WERI-Rb-1 (cell line): ENCODE measurements around the gene SLC12A3.

ENCODE experiments used
- DNase-seq: peaks from one replicate; pipeline ENCODE4 v3.0.0-alpha.2; 2020
- H3K27ac ChIP-seq: fragments of 250-450 bp; sonication (Bioruptor Pico); 2 replicates; pipeline ENCODE4 v1.5.1; 2020; ENCODE audit warnings: mild to moderate bottlenecking, moderate library complexity
- H3K27me3 ChIP-seq: fragments of 250-450 bp; sonication (Bioruptor Pico); 2 replicates; pipeline ENCODE4 v1.5.1; 2021; ENCODE audit warnings: mild to moderate bottlenecking, low read depth, moderate library complexity; ENCODE audit not compliant: insufficient read depth, severe bottlenecking
- H3K36me3 ChIP-seq: fragments of 250-450 bp; sonication (Bioruptor Pico); 2 replicates; pipeline ENCODE4 v1.5.1; 2020; ENCODE audit warnings: mild to moderate bottlenecking, moderate library complexity
- H3K4me3 ChIP-seq: 2 replicates; pipeline ENCODE4 v1.5.1; 2011; ENCODE audit warnings: low read depth, mild to moderate bottlenecking, control low read depth, low read length
- H3K9me3 ChIP-seq: fragments of 250-450 bp; sonication (Bioruptor Pico); 2 replicates; pipeline ENCODE4 v1.5.1; 2021; ENCODE audit warnings: mild to moderate bottlenecking, moderate library complexity; ENCODE audit not compliant: severe bottlenecking
- CTCF ChIP-seq: IDR thresholded peaks from 2 replicates; pipeline ENCODE4 v1.5.1; 2011; ENCODE audit warnings: low read depth, mild to moderate bottlenecking, control low read depth, inconsistent platforms, low read length

Gene SLC12A3

DNA sequence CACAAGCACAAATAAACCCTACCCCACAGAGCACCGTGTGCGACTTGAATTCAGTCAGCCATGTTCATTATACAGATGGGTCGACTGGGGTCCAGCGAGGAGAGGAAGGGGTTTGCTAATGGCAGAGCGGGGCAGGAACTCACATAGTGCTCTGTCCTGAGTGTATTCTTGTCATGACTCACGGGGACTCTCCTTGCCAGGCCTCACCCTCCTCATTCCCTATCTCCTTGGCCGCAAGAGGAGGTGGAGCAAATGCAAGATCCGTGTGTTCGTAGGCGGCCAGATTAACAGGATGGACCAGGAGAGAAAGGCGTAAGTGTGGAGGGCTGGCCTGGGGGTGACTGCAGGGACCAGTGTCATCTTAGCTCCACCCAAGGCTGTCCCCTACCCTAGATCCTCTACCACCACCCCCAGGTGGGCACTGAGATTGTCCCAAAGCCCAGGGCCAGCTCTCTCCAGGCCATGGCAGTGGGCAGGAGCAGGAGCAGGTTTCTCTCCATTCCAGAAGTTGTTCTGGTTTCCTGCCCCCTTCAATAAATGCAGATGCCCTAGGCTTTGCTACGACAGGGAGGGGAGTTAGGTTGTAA, 29.4 kb downstream of the SLC12A3 start:
- Histone ChIP-seq H3K27me3 (no peaks in the 10 kb centered on the region), H3K9me3 (no peaks in the 10 kb centered on the region), H3K36me3 (no peaks in the 10 kb centered on the region), H3K27ac (no peak overlapping the region), H3K4me3 (no peak overlapping the region)
- no peak for TF ChIP-seq CTCF
- no peak for DNase-seq

- TF ChIP-seq CTCF = no peak
- Histone ChIP-seq H3K27me3 (no peaks in the 10 kb centered on the region), H3K36me3 (no peaks in the 10 kb centered on the region), H3K4me3 (no peak overlapping the region), H3K27ac (no peak overlapping the region), H3K9me3 (no peaks in the 10 kb centered on the region)
- DNase-seq = no peak
Observed at GRCh38 chr16:56895813-56896212, 30.8 kb downstream of the SLC12A3 start.

DNA sequence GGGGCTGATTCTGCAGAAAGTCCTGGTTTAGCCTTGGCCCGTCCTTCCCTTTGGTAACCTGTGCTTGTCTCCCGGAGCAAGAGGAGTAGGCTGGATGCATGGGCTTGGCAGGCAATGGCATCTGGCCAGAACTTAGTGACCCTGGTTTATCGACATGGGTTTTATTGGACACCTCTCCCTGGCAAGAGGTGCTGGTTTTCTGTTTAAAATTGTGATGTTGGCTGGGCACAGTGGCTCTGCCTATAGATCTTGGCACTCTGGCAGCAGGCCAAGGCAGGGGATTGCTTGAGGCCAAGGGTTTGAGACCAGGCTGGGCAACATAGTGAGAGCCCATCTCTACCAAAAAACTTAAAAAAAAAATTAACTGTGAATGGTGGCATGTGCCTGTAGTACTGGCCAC, 31.2 kb downstream of the SLC12A3 start:
- no peak for DNase-seq
- TF ChIP-seq CTCF = no peak
- no peaks in the 10 kb centered on the region for H3K36me3 ChIP-seq
- no peak overlapping the region for H3K4me3 ChIP-seq
- H3K27ac ChIP-seq = no peak overlapping the region
- H3K9me3 ChIP-seq = no peaks in the 10 kb centered on the region
- no peaks in the 10 kb centered on the region for H3K27me3 ChIP-seq

- no peak for DNase-seq
- no peaks in the 10 kb centered on the region for H3K36me3 ChIP-seq
- H3K27me3 ChIP-seq = no peaks in the 10 kb centered on the region
- TF ChIP-seq CTCF = no peak
- no peak overlapping the region for H3K27ac ChIP-seq
- H3K4me3 ChIP-seq = no peak overlapping the region
- H3K9me3 ChIP-seq = no peaks in the 10 kb centered on the region
Observed at GRCh38 chr16:56897026-56897799, 32.2 kb downstream of the SLC12A3 start.

- Histone ChIP-seq H3K36me3 (no peaks in the 10 kb centered on the region), H3K27ac (no peak overlapping the region), H3K9me3 (no peaks in the 10 kb centered on the region), H3K4me3 (no peak overlapping the region), H3K27me3 (no peaks in the 10 kb centered on the region)
- DNase-seq = no peak
- no peak for TF ChIP-seq CTCF
Observed at GRCh38 chr16:56898847-56899246, 33.8 kb downstream of the SLC12A3 start.
